Brain microvascular endothelial cell (primary cell): ENCODE data around the gene FXYD3.

Source experiments
- DNase-seq: peaks from one replicate; pipeline ENCODE4 v3.0.0-alpha.2; 2020
- H3K27ac ChIP-seq: fragments of 250-450 bp; sonication (Bioruptor Pico); 2 replicates; pipeline ENCODE4 v1.5.1; 2020; ENCODE audit warnings: mild to moderate bottlenecking, moderate library complexity
- H3K27me3 ChIP-seq: fragments of 250-450 bp; sonication (Bioruptor Pico); replicated peaks from 2 replicates; pipeline ENCODE4 v1.5.1; 2020; ENCODE audit warnings: mild to moderate bottlenecking
- H3K36me3 ChIP-seq: fragments of 250-450 bp; sonication (Bioruptor Pico); replicated peaks from 2 replicates; pipeline ENCODE4 v1.5.1; 2020; ENCODE audit warnings: mild to moderate bottlenecking
- H3K4me3 ChIP-seq: 2 replicates; pipeline ENCODE4 v1.5.1; 2011; ENCODE audit warnings: low read depth, mild to moderate bottlenecking, control low read depth, low read length, moderate library complexity
- CTCF ChIP-seq: IDR thresholded peaks from 2 replicates; pipeline ENCODE4 v1.5.1; 2011; ENCODE audit warnings: low read depth, mild to moderate bottlenecking, moderate library complexity, low read length, control low read depth, inconsistent platforms; ENCODE audit errors: missing control alignments
- in situ Hi-C: cut with HindIII; loops from 2 replicates; pipeline ENCODE4 v1.10.0; 2017; ENCODE audit warnings: low sequenced_read_pairs, low pct_ligation_motif_present

FXYD3 gene

GRCh38 chr19:35130761-35131720 lies 15.4 kb downstream of the FXYD3 start:
- DNase-seq = no peak
- H3K27me3 ChIP-seq = peaks cover 4% of the 10 kb centered on the region
- TF ChIP-seq CTCF = no peak
- no peak overlapping the region for H3K4me3 ChIP-seq
- H3K36me3 ChIP-seq = no peaks in the 10 kb centered on the region
- in situ Hi-C loops = no loop called here
- no peak overlapping the region for H3K27ac ChIP-seq

- no peak for DNase-seq
- no peak overlapping the region for H3K4me3 ChIP-seq
- no peaks in the 10 kb centered on the region for H3K36me3 ChIP-seq
- H3K27ac ChIP-seq = no peak overlapping the region
- in situ Hi-C loops = no loop called here
- TF ChIP-seq CTCF = no peak
- H3K27me3 ChIP-seq = peaks cover 7% of the 10 kb centered on the region
Measured at GRCh38 chr19:35132254-35132653, 16.6 kb downstream of the FXYD3 start.

- H3K27me3 ChIP-seq = peaks cover 7% of the 10 kb centered on the region
- H3K4me3 ChIP-seq = no peak overlapping the region
- DNase-seq = no peak
- TF ChIP-seq CTCF = no peak
- in situ Hi-C loops = no loop called here
- no peaks in the 10 kb centered on the region for H3K36me3 ChIP-seq
- H3K27ac ChIP-seq = no peak overlapping the region
Measured at GRCh38 chr19:35133826-35134225, 18.2 kb downstream of the FXYD3 start.

- no peak within 1 kb of the TSS for H3K4me3 ChIP-seq
- in situ Hi-C loops = no loop called here
- TF ChIP-seq CTCF = no peak
- H3K27ac ChIP-seq = no peak within 1 kb of the TSS
- DNase-seq = no peak
- H3K36me3 ChIP-seq = no peaks in the 10 kb centered on the region
- peaks cover 7% of the 10 kb centered on the region for H3K27me3 ChIP-seq
Measured at GRCh38 chr19:35134601-35135242, 19.1 kb downstream of the FXYD3 start, which contains the start of gene LGI4. Gene LGI4 (minus strand): TSS chr19:35135059. CDS start chr19:35134680, 379 bp downstream.

GRCh38 chr19:35135389-35135909 lies 19.8 kb downstream of the FXYD3 start:
- in situ Hi-C loops = no loop called here
- no peaks in the 10 kb centered on the region for H3K36me3 ChIP-seq
- H3K27me3 ChIP-seq = peaks cover 7% of the 10 kb centered on the region
- peak; percentile 93 for TF ChIP-seq CTCF
- no peak overlapping the region for H3K27ac ChIP-seq
- H3K4me3 ChIP-seq = no peak overlapping the region
- peak; percentile 44 for DNase-seq
